GM18861 (cell line): Measurements from ENCODE around the gene ADAM30.

Experiments
- ATAC-seq: cut with Tn5 transposase; IDR thresholded peaks from one replicate; pipeline ENCODE4 v1.9.1; 2021; ENCODE audit not compliant: unreplicated experiment

Gene ADAM30

DNA sequence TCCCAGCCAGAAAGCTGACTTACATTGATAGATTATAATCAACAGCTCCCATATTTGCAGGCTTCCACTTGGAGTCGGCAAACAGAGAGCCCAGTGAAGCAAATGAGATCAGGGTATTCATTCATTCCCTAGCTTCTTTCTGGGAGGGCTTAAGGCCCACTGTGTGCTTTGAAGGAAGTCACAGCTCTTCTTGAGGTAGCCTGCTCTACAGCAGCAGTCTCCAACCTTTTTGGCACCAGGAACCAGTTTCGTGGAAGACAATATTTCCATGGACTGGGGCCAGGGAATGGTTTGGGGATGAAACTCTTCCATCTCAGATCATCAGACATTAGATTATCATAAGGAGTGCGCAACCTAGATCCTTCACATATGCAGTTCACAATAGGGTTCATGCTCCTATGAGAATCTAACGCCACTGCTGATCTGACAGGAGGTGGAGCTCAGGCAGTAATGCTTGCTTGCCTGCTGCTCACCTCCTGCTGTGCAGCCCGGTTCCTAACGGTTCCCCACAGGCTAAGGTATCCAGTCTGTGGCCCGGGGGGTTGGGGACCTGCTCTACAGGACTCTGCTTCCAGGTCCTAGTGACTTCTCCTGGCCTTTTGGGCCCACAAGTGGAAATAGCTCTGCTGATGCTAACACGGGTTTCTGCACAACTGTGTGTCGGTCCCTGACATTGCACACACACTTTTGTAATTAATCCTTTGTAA lies 13.7 kb upstream of the ADAM30 start:
- ATAC-seq = no peak

DNA sequence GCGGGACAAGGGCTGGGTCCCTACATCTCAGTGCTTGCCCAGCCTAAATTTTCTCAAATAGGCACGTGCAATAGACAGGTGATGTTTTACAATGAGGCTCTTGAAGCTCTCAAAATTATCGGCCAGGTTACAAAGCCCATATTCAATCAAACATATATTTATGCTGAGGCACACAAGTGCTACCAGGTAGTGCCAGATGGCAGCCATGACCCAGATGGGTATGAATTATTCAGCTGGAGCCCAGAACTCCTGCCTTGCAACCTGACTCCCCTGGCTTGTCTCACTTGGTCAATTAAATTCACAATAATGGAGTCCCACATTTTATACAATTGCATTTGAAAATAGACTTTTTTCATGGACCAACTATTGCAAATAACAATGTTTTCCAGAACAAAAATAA lies 12.3 kb upstream of the ADAM30 start:
- no peak for ATAC-seq

DNA sequence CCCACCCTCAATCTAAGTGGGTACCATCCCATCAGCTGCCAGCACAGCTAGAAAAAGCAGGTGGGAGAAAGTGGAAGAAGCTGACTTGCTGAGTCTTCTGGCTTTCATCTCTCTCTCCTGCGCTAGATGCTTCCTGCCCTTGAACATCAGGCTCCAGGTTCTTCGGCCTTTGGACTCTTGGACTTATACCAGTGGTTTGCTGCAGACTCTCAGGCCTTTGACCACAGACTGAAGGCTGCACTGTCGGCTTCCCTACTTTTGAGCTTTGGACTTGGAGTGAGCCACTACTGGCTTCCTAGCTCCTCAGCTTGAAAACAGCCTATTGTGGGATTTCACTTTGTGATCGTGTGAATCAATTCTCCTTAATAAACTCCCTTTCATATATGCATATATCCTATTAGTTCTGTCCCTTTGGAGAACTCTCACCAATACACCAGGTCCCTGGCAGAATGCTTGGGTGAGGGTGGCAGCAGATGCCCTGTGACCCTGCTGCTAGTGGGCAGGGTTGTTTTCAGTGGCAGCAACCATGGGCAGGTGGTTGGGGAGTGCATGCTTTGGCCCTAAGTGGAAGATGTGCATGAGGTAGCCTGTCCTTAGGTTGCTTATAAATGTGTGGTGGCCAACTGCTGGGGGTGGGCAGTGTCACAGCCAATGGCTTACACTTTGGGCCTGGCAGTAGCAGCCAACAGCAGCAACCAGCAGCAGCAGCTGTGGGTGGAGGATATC lies 10.8 kb upstream of the ADAM30 start:
- ATAC-seq = no peak

DNA sequence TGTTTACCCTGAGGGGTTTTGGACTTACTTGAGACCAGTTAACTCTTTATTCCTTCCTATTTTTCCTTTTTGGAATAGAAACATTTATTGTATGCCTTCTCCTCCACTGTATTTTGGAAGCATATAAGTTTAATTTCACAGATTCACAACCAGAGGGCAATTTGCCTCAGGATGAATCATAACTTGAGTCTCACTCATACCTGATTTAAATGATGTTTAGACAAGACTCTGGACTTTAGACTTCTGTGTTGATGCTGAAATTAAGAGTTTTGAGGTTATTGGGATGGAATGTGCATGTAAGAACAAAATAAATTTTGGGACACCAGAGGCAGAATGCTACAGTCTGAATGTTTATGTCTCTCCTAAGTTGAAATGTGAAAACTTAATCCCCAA lies 7.1 kb upstream of the ADAM30 start:
- no peak for ATAC-seq

DNA sequence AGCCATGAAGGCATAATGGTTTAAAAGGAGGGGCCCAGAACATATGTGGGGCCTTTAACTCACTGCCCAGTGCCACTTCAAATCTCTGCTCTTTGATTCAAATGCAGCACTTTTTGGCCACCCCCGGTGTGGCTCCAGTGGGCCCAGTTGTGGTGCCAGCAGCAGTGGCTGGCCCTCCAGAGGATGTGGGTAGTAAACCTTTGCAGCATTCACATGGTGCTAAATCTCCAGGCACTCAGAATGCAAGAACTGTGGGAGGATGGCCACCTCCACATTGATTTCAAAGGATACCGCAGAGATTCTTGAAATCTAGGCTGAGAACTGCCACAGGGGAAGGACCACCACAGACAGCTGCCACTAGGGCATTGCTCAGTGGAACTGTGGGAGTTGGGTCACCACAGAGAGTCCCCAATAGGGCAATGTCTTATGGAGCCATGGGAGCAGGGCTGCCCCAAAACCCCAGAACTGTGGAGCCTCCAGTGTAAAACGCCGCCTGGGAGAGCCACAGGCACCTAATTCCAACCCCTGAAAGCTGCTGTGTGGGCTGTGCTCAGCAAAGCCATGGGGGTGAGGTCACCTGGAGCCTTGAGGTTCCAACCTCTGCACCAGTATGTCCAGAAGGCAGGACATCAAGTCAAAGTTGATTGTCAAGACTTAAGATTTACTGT lies 6.6 kb upstream of the ADAM30 start:
- ATAC-seq = no peak

DNA sequence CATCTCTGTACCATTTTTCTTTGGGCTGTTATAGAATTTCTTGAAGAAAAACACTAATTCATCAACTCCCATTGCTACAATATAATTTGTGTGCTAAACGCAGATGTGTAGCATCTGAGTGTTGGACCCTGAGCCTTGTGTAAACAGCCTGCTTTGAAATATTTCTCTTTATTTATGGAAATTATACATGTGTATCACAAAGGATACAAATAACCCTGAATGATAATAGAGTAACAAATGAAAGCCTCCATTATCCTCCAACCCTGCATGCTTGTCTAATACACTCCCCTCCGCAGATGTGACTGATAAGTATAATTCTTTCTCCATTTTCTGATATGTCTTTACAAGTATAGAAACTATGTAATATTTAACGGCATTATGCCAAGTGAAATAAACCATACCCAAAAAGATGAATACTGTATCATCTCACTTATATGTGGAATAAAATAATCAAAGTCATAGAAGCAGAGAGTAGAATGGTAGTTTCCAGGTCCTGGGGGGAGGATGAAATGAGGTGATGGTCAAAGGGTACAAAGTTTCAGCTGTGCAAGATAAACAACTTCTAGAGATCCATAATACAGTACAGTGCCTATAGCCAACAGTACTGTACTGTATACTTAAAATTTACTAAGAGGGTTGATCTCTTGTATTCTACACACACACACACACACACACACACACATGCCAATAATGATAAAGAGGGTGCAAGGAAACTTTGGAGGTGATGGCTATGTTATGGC lies 2.8 kb upstream of the ADAM30 start:
- ATAC-seq = no peak

DNA sequence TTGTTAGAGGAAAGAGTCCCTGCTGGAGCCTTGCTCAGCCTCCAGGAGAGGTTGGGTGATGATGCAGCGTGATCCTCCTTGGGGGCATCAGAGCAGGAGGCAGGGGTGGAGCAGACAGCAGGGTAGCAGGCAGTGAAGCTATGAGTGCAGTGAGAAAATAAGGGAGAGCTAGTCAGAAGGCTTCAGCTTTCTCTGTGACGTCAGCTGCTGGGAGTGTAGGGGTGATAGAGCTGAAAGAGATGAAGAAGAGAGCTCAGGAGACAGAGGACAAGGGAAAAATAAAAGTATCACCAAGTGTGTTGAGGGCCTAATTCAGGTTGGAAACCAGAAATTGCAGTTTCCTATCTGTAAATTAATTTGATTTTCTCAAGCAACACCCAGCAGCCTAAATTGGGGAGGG lies 2.2 kb upstream of the ADAM30 start:
- ATAC-seq = no peak

DNA sequence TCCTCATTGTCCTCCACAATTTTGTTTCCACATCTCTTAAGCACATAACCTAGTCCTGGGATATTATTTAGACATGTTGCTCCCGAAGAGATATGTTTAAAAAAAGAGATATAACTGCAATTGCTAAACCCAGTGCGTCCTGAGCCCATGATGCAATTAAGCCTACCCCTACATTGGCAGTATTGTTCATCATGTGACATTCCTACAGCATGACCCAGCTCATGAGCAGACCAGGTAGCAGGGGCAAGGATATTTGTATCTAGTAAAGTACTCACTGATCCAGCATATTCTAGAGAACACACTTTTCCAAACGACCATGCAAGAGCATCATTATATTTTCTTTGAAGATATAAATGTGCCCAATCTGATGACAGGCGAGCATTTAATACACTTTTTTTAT lies 1.2 kb downstream of the ADAM30 start:
- no peak for ATAC-seq

DNA sequence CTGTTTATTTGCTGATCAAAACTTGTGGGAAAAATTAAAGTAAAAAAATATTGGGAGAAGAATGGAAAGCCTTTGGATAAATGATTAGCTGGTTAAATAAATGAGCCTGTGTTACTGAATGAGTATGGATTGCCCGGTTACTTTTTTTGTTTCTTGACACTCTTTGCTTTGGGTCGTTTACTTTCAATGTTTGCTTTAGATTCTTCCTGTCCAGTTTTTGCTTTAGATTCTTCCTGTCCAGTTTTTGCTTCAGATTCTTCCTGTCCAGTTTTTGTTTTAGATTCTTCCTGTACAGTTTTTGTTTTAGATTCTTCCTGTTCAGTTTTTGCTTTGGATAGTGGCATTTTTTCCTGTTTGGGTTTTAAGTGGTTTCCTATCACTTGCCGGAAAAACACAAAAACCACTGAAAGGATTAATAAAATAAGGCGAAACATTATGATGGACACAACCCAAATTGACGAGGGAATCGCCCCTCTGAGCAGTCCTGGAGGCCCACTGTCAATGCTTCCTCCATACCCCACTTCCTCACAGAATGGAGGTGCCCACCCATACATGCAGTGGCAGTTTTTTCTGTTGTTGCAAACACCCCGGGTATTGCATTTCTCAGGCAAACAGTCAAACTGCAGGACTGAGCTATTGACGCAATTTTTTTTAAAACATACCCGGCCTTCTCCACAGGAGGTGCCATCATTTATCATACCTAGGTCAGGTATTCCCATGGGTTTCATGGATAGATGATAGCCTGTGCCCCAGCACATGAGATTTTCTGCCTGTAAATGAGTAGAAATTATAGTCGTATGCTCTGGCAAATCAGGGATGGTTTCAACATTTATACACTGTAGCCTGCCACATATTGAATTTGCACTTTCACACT lies 2.3 kb downstream of the ADAM30 start:
- no peak for ATAC-seq

DNA sequence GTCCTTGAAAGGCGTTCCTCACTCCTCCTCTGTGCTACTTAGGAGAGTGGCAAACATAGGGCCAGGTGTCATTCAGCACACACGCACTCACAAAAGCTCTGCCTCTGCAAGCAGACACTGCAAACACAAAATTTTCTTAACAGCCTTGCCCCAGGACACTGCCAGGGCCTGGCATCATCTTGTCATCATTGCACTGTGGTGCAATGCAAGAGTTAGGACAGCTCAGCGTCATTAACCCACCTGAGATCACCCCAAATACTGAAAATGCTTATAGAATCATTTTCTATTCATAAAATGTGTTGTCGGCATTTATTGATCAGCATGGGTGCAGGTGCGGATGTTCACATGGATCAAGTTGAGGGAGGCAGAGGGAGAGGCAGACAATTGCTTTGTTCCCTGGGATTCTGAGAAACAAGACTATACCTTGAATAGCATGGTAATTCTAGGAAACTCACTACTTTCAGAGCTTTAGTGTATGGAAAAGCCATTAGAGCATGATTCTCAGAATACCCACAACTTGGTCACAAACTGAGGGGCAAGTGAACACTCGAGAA lies 3.0 kb downstream of the ADAM30 start:
- ATAC-seq = no peak

DNA sequence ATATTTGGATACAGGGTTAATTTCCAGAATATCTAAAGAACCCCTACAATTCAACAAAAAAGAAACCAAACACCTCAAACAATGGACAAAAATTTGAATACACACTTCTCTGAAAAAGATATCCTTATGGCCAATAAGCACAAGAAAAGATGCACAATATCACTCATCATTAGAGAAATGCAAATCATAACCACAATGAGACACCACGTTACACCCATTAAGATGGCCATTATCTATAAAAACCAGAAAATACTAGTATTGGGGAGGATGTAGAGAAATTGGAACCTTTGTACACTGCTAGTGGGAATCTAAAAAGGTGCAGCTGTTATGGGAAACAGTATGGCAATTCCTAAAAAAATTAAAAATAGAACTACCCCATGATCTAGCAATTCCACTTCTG lies 4.9 kb downstream of the ADAM30 start:
- ATAC-seq = no peak

DNA sequence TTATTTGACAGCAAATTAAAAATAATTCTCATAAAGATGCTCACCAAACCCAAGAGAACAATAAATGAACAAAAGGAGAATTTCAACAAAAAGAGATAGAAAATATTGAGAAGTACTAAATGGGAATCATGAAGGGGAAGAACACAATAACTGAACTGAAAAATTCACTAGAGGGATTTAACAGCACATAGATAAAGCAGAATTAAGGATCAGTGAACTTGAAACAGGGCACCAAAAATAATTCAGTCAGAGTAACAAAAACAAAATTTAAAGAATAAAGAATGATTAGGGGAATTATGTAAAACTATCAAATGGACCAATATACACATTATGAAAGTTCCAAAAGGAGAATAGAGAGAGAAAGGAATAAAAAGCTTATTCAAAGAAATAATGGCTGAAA lies 7.8 kb downstream of the ADAM30 start:
- ATAC-seq = no peak

DNA sequence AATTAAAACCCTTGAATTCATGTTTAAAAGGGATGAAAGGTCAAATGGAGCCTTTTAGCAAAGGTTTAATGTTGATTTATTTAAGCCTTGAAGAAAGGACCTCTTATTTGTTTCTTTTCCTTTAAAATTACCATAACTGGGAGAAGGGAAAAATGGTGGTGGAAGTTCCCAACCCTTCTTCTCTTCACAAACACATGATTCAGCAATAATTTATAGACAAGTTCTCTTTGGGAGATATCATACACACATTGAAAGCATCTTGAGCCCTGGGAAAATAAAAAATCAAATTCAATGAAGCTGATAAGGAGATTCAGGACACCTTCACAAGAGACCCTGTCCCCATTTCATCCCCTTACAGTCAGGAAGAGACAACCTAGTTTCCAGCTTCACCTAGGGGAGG lies 8.9 kb downstream of the ADAM30 start:
- ATAC-seq = no peak

DNA sequence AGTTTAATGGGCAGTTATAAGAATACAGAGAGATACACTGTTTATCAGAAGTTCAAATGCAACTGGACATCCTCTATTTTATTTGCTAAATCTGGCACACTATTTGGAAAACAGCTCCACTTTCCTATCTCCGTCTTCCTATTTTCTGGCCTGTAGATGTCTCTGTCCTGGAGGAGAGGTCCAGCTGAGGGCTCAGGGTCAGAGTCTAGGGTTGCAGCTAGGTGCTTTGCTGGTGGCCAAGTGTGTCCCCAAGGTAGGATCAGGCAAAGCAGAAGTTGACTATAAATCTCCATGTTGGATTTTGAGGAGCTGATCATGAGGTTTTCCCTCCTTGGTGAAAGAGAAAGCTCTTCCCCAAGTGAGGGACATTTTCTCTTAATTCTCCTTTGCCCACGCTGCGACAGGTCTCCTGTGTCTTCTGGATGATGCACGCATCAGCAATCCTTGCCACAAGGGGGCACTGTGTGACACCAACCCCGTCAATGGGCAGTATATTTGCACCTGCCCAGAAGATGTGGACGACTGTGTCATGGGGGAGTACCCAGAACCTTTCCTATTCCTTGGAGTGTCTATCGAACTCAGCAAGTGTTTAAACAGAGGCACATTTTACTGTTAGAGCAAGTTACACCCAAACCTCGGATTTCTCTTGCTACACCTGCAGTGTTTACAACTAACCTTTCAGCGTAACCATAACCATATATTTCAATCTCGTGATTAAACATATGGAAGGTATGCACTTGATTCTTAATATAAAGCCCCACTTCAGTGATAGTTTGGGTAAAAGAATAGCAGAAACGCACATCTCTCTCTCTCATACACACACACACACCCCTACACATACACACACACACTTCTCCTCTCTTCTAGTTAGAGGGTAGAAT lies 10.2 kb downstream of the ADAM30 start:
- ATAC-seq = no peak

DNA sequence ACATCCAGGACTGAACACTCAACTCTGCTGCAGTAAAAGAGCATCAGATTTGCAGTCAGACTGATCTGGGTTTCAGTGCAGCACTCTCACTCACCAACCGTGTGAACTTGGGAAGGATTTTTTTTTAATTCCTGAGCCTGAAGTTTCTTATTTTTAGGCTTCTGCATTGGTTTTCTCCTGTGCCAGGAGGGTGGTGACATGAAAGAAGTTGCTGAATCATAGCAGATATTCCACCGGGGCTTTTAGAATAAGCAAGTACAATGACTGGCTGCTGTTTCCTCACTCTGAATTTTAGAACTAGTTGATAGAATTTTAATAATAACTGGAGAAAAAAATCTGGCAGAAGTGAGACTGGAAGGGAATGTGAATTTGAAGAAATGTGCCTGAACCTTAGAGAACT lies 11.6 kb downstream of the ADAM30 start:
- ATAC-seq = no peak

DNA sequence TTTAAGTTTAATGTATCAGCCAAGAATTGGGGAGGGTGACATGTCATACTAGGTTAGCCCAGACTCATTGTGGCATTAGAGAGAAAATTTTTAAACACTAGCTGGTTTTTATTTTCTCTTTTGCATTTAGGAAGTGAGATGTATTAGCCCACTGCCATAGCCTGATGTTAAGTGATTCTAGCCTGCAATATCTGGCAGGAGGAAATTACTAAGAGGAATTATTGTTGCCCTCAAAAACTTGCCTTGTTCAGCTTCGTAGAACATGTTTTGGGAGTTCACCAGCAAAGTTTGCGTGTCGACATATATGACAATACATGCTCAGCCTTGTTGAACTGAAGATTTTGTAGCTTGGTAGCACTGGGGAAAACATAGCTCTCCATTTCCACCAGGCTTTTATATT lies 12.5 kb downstream of the ADAM30 start:
- no peak for ATAC-seq

DNA sequence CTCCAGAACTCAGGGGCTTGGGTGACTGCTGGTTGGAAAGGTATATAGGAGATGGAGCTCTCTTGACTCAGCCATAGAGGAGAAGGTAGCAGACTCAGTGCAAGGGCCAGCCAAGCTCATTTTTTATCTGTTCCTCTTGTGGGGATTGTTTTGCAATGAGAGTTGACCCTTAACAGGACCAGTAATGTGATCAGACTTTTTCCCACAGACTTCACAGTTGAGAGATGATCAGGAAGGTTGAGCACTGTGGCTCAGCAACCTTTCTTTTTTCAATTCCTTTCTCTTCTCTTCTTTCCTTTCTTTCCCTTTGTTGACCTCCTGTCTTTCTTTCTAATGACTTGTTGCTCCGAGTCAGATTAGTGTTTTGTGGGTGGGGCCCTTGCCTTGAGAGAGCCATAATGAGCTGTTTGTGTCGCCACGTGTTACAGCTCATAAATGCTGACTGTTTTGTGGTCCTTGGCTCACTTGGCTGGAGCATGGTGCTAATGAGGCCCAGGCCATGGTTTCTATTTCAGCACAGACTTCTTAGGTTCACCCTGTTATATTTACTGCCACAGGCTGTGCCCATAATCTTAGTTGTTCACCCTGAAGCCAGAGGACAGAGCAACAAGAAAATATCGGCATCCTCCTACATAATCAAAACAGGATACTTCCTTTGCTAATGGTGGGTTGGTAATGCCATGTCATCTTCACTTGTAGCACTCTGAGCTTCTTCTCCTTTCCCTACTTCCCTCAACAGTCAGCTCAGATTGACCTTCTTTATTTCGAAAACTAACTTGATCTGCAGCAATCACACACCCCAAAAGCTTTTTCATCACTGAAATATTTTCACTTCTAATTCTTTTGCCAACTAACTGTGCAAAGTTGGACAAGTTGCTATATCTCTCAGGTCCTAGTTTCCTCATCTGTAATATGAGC lies 13.9 kb downstream of the ADAM30 start:
- ATAC-seq = no peak
